Fibroblast of villous mesenchyme (primary cell): ENCODE data around the gene LMO7. TPM values are rescaled to one million over a fixed set of nuclear protein-coding genes. Genes with fewer than 3 reads are reported as not detected.

ENCODE experiments used
- DNase-seq: peaks from one replicate; pipeline ENCODE4 v3.0.0-alpha.2; 2010; ENCODE audit warnings: low read depth
- H3K4me3 ChIP-seq: 2 replicates; pipeline ENCODE4 v1.5.1; 2011; ENCODE audit warnings: low read depth, mild to moderate bottlenecking, low read length
- CTCF ChIP-seq: IDR thresholded peaks from 2 replicates; pipeline ENCODE4 v1.5.1; 2012; ENCODE audit warnings: low read depth, mild to moderate bottlenecking, low read length; ENCODE audit not compliant: insufficient read depth
- total RNA-seq: library from RNA; depleted of rRNA; stranded (reverse); fragments of >200 nt; gene quantifications from 2 replicates; pipeline ENCODE4 v1.2.3, GENCODE V29; 2012

LMO7 gene
- total RNA-seq, 1 donor: 174 TPM

- no peak for TF ChIP-seq CTCF
- DNase-seq: no peak
- no peak overlapping the region for H3K4me3 ChIP-seq
These were observed 168.5 kb downstream of the LMO7 start for GRCh38 chr13:75804605-75805004.

GRCh38 chr13:75806117-75806516, 170.0 kb downstream of the LMO7 start:
- DNase-seq: no peak
- H3K4me3 ChIP-seq: no peak overlapping the region
- TF ChIP-seq CTCF: no peak

- TF ChIP-seq CTCF: no peak
- H3K4me3 ChIP-seq: no peak overlapping the region
These were observed 175.2 kb downstream of the LMO7 start for GRCh38 chr13:75811361-75811760.

GRCh38 chr13:75811841-75812240, 175.7 kb downstream of the LMO7 start:
- DNase-seq: no peak
- no peak overlapping the region for H3K4me3 ChIP-seq
- TF ChIP-seq CTCF: no peak

More at GRCh38 chr13:75811361-75811760, 175.2 kb downstream of the LMO7 start:
- DNase-seq: no peak

- TF ChIP-seq CTCF: no peak
- peak; percentile 48 for DNase-seq
- H3K4me3 ChIP-seq: no peak overlapping the region
These were observed 176.6 kb downstream of the LMO7 start for GRCh38 chr13:75812751-75813181.

- DNase-seq: no peak
- H3K4me3 ChIP-seq: no peak overlapping the region
- TF ChIP-seq CTCF: no peak
These were observed 177.2 kb downstream of the LMO7 start for GRCh38 chr13:75813323-75813722.
